Activated CD8-positive, alpha-beta memory T cell treated with anti-CD3 and anti-CD28 coated beads, Interleukin-2, amount 50 U/mL, for 4 hours (primary cell): Measurements from ENCODE around the gene ATP6V0C.

Experiments used
- DNase-seq: peaks from one replicate; pipeline ENCODE4 v3.0.0-alpha.2; 2020

Gene ATP6V0C

GRCh38 chr16:2493605-2494004, 20.1 kb upstream of the ATP6V0C start:
- no peak for DNase-seq

GRCh38 chr16:2494616-2495015, 19.1 kb upstream of the ATP6V0C start:
- no peak for DNase-seq

GRCh38 chr16:2495041-2495440, 18.7 kb upstream of the ATP6V0C start:
- no peak for DNase-seq

- no peak for DNase-seq
Observed at GRCh38 chr16:2496223-2497115, 17.3 kb upstream of the ATP6V0C start.

GRCh38 chr16:2497116-2497630, 16.6 kb upstream of the ATP6V0C start:
- DNase-seq = no peak

- DNase-seq = no peak
Observed at GRCh38 chr16:2497695-2498484, 15.9 kb upstream of the ATP6V0C start.

- no peak for DNase-seq
Observed at GRCh38 chr16:2498531-2499253, 15.1 kb upstream of the ATP6V0C start.

- DNase-seq = no peak
Observed at GRCh38 chr16:2499454-2499853, 14.3 kb upstream of the ATP6V0C start.

GRCh38 chr16:2499890-2500429, 13.8 kb upstream of the ATP6V0C start:
- DNase-seq = no peak

- no peak for DNase-seq
Observed at GRCh38 chr16:2500430-2500917, 13.3 kb upstream of the ATP6V0C start.

GRCh38 chr16:2500918-2501750, 12.6 kb upstream of the ATP6V0C start:
- DNase-seq = peak; percentile 85

GRCh38 chr16:2501946-2502895, 11.5 kb upstream of the ATP6V0C start:
- no peak for DNase-seq

GRCh38 chr16:2505695-2506094, 8.1 kb upstream of the ATP6V0C start:
- no peak for DNase-seq

GRCh38 chr16:2507052-2507659, 6.6 kb upstream of the ATP6V0C start:
- no peak for DNase-seq

GRCh38 chr16:2507665-2508064, 6.1 kb upstream of the ATP6V0C start:
- no peak for DNase-seq

GRCh38 chr16:2508722-2509400, 4.9 kb upstream of the ATP6V0C start:
- DNase-seq = no peak

GRCh38 chr16:2511128-2511800, 2.5 kb upstream of the ATP6V0C start:
- no peak for DNase-seq

- DNase-seq = no peak
Observed at GRCh38 chr16:2511996-2512734, 1.6 kb upstream of the ATP6V0C start.
